DMS53 (cell line): Measurements from ENCODE around the gene SYNE1.

Source experiments
- DNase-seq: peaks from one replicate; lab custom pipeline; 2025; lab: John Stamatoyannopoulos, UW

The SYNE1 gene

GRCh38 chr6:152420696-152421095 is 216.5 kb downstream of the SYNE1 start:
- no peak for DNase-seq

- DNase-seq: no peak
Observed at GRCh38 chr6:152418551-152418950, 218.6 kb downstream of the SYNE1 start.

GRCh38 chr6:152416652-152417051 is 220.5 kb downstream of the SYNE1 start:
- no peak for DNase-seq

- DNase-seq: no peak
Observed at GRCh38 chr6:152404936-152405595, 232.1 kb downstream of the SYNE1 start.

- peak; percentile 14 for DNase-seq
Observed at GRCh38 chr6:152404086-152404857, 232.9 kb downstream of the SYNE1 start.

GRCh38 chr6:152402791-152403190 is 234.4 kb downstream of the SYNE1 start:
- no peak for DNase-seq

- DNase-seq: peak; percentile 5
Observed at GRCh38 chr6:152401978-152402377, 235.2 kb downstream of the SYNE1 start.

- DNase-seq: no peak
Observed at GRCh38 chr6:152399399-152399798, 237.8 kb downstream of the SYNE1 start.

GRCh38 chr6:152398993-152399392 is 238.2 kb downstream of the SYNE1 start:
- DNase-seq: no peak

GRCh38 chr6:152398316-152398715 is 238.8 kb downstream of the SYNE1 start:
- no peak for DNase-seq

- DNase-seq: no peak
Observed at GRCh38 chr6:152394303-152394702, 242.9 kb downstream of the SYNE1 start.

GRCh38 chr6:152391179-152391880 is 245.8 kb downstream of the SYNE1 start:
- no peak for DNase-seq

- peak; percentile 53 for DNase-seq
Observed at GRCh38 chr6:152387091-152387490, 250.1 kb downstream of the SYNE1 start.

- DNase-seq: peak; percentile 18
Observed at GRCh38 chr6:152386131-152386530, 251.0 kb downstream of the SYNE1 start.

GRCh38 chr6:152380993-152381898 is 255.9 kb downstream of the SYNE1 start:
- DNase-seq: peak; percentile 93

GRCh38 chr6:152380351-152380767 is 256.8 kb downstream of the SYNE1 start:
- peak; percentile 78 for DNase-seq

GRCh38 chr6:152379423-152379822 is 257.7 kb downstream of the SYNE1 start:
- peak; percentile 7 for DNase-seq

GRCh38 chr6:152378169-152378568 is 259.0 kb downstream of the SYNE1 start:
- DNase-seq: peak; percentile 58

- no peak for DNase-seq
Observed at GRCh38 chr6:152375197-152375596, 262.0 kb downstream of the SYNE1 start.

- no peak for DNase-seq
Observed at GRCh38 chr6:152372945-152373344, 264.2 kb downstream of the SYNE1 start.

- no peak for DNase-seq
Observed at GRCh38 chr6:152371775-152372174, 265.4 kb downstream of the SYNE1 start.
